Fibroblast of lung (primary cell): ENCODE results near the gene SEC11A.

Experiments used
- CTCF ChIP-seq, 2 donors: IDR thresholded peaks in 1 of 2; conservative IDR thresholded peaks in 1 of 2; 1 replicate in 1 of 2; 2 replicates in 1 of 2; pipeline ENCODE4 v1.5.1; 2011 to 2012; ENCODE audit warnings: low read length in 2 of 2, control low read depth in 1 of 2, inconsistent platforms in 1 of 2, low read depth in 1 of 2, mild to moderate bottlenecking in 1 of 2
- EZH2 ChIP-seq: IDR thresholded peaks from 2 replicates; pipeline ENCODE4 v1.5.1; 2012; ENCODE audit warnings: low read length, control low read depth, mild to moderate bottlenecking; ENCODE audit errors: missing control alignments

GRCh38 chr15:84689858-84690257 lies 26.1 kb downstream of the SEC11A start:
- TF ChIP-seq CTCF (conservative IDR thresholded peaks at IDR 0.05 in 1 of 2, IDR thresholded peaks at IDR 0.05 in 1 of 2; ENCODE audit: low read depth in 1 of 2, low read length in 2 of 2) (no peak), EZH2 (no peak)
